Suppressor macrophage (primary cell): ENCODE data around the gene ATP6AP2.
A peak's percentile ranks its signal among the peaks of the same experiment; 100 is the strongest.

Source experiments
- DNase-seq, 4 experiments: peaks; one replicate each; pipeline ENCODE4 v3.0.0-alpha.2; 2020 to 2022

Gene ATP6AP2

GRCh38 chrX:40644821-40645358 lies 64.1 kb downstream of the ATP6AP2 start:
- peak; percentile 57 to 76 (median 74) for DNase-seq

GRCh38 chrX:40646489-40647306 lies 65.9 kb downstream of the ATP6AP2 start:
- DNase-seq, result peak; percentile 41 to 68 (median 49)

GRCh38 chrX:40647307-40648197 lies 66.8 kb downstream of the ATP6AP2 start, which contains the start of gene CXorf38:
CXorf38 (minus strand) TSS chrX:40647561; CDS start chrX:40647520, 41 bp downstream.
- peak; percentile 94 to 96 (median 94) for DNase-seq

GRCh38 chrX:40651620-40652223 lies 71.0 kb downstream of the ATP6AP2 start:
- DNase-seq, result peak; percentile 66 to 78 (median 67)

DNA sequence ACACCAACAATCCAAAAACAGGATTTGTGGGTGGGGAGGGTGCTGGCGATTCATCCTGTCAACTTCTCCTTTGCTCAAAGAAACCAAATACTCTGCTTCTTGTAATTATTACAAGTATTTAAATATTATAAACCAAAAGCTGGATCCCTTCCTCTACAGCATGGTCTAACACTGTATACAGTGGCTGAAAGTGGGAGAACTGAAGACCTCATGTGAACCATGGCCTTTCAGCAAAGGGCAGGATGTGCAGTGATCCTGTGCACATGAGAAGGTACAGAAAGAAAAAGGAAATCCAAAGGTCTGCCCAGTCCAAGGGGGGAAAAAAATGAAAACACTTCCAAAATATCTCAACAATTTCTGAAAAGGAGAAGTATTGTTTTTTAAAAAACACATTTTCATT lies 71.9 kb downstream of the ATP6AP2 start:
- DNase-seq, result peak in 3 of 4 experiments; percentile 4 to 16 (median 12)

GRCh38 chrX:40653535-40653934 lies 72.8 kb downstream of the ATP6AP2 start:
- no peak for DNase-seq
